MCF 10A (cell line): Measurements from ENCODE around the gene ADGRD1. TPM values are rescaled to one million over a fixed set of nuclear protein-coding genes. Genes with fewer than 3 reads are reported as not detected.

Experiments used
- BruUV-seq: library from RNA; stranded (reverse); fragments of 400-500 nt; replicated peaks from 2 replicates; lab custom pipeline; 2021; lab: Mats Ljungman, UMichigan
- CTCF ChIA-PET: fragments of 300-600 bp; sonication (Branson Sonifier 250); formaldehyde crosslinking; extraction: SDS; loops from one replicate; lab custom pipeline; 2021; ENCODE audit warnings: antibody characterized with exemption, inconsistent platforms; lab: Yijun Ruan, JAX
- POLR2A ChIA-PET: fragments of 300-600, 350-650 bp; sonication (Branson Sonifier 250); formaldehyde crosslinking; extraction: SDS; loops from one replicate; lab custom pipeline; 2020; ENCODE audit warnings: antibody characterized with exemption, inconsistent platforms; lab: Yijun Ruan, JAX
- DNase-seq: peaks from one replicate; pipeline ENCODE4 v3.0.0-alpha.2; 2018; ENCODE audit not compliant: unreplicated experiment
- H3K27ac Mint-ChIP-seq: one replicate; pipeline ENCODE4 v1.8.0; 2022; ENCODE audit warnings: mild to moderate bottlenecking, low read depth, mixed read lengths; ENCODE audit not compliant: unreplicated experiment
- H3K27me3 Mint-ChIP-seq: one replicate; pipeline ENCODE4 v1.8.0; 2022; ENCODE audit warnings: mixed read lengths; ENCODE audit not compliant: insufficient read depth, unreplicated experiment
- H3K36me3 Mint-ChIP-seq: one replicate; pipeline ENCODE4 v1.8.0; 2022; ENCODE audit warnings: mild to moderate bottlenecking, moderate library complexity, mixed read lengths; ENCODE audit not compliant: insufficient read depth, unreplicated experiment
- H3K4me1 Mint-ChIP-seq: one replicate; pipeline ENCODE4 v1.8.0; 2022; ENCODE audit warnings: mixed read lengths; ENCODE audit not compliant: insufficient read depth, unreplicated experiment
- H3K4me3 Mint-ChIP-seq: one replicate; pipeline ENCODE4 v1.8.0; 2022; ENCODE audit warnings: mild to moderate bottlenecking, moderate library complexity, mixed read lengths; ENCODE audit not compliant: unreplicated experiment
- H3K9me3 Mint-ChIP-seq: one replicate; pipeline ENCODE4 v1.8.0; 2022; ENCODE audit warnings: mixed read lengths; ENCODE audit not compliant: unreplicated experiment
- intact Hi-C: fragments of 100-400 bp; cut with micrococcal nuclease; formaldehyde crosslinking; loops from 2 replicates; pipeline ENCODE4 v1.14.1; 2022
- total RNA-seq: library from RNA; stranded (reverse); gene quantifications from 2 replicates; pipeline ENCODE4 v1.2.3, GENCODE V29; 2022
- TF ChIP-seq, protein P1 (sequence below): fragments of 200-600 bp; IDR thresholded peaks from one replicate; pipeline ENCODE4 v1.8.0; 2022; ENCODE audit warnings: antibody characterized with exemption, mild to moderate bottlenecking; ENCODE audit not compliant: unreplicated experiment

Gene ADGRD1
- total RNA-seq, 1 experiment from 2014 or later: 0.68 TPM

DNA sequence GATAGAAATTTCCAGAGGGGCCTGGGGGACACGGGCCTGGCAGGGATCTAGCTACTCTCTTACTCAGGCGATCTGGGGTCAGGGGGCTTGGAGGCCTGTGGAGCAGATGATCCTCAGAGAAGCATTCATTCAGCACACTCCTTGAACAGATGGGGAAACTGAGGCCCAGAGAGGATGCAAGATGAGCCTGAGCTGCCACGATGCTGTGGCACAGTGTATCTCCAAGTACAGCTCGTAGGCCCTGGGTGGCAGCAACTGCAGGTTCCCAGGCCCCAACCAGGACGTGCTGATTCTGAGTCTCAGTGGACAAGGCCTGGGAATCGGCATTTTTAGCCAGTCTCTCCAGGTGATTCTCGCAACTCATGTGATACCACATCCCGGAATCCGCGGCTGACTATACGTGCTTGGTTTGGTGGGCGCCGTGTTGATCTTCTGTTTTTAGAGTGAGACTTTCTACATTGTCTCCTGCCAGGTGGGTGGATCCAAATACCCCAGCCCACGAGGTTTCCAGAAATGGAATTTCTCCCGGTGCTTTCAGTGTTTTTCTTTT is 22.5 kb downstream of the ADGRD1 start:
- TF ChIP-seq, protein P1, sequence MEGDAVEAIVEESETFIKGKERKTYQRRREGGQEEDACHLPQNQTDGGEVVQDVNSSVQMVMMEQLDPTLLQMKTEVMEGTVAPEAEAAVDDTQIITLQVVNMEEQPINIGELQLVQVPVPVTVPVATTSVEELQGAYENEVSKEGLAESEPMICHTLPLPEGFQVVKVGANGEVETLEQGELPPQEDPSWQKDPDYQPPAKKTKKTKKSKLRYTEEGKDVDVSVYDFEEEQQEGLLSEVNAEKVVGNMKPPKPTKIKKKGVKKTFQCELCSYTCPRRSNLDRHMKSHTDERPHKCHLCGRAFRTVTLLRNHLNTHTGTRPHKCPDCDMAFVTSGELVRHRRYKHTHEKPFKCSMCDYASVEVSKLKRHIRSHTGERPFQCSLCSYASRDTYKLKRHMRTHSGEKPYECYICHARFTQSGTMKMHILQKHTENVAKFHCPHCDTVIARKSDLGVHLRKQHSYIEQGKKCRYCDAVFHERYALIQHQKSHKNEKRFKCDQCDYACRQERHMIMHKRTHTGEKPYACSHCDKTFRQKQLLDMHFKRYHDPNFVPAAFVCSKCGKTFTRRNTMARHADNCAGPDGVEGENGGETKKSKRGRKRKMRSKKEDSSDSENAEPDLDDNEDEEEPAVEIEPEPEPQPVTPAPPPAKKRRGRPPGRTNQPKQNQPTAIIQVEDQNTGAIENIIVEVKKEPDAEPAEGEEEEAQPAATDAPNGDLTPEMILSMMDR: no peak
- ChIA-PET POLR2A (interaction anchor here (0.7 kb wide), 1 partner anchor 7 kb away, joined by 4 read pairs; no protein-coding TSS in a partner anchor), CTCF (no interaction called here)
- H3K9me3 Mint-ChIP-seq: no peaks in the 10 kb centered on the region
- peaks cover 20% of the 10 kb centered on the region for H3K27me3 Mint-ChIP-seq
- H3K36me3 Mint-ChIP-seq: no peaks in the 10 kb centered on the region
- H3K4me3 Mint-ChIP-seq: no peak overlapping the region
- no TSS peak for BruUV-seq
- intact Hi-C loops: no loop called here
- no peak for DNase-seq
- H3K4me1 Mint-ChIP-seq: peaks cover 7% of the 10 kb centered on the region
- no peak overlapping the region for H3K27ac Mint-ChIP-seq

DNA sequence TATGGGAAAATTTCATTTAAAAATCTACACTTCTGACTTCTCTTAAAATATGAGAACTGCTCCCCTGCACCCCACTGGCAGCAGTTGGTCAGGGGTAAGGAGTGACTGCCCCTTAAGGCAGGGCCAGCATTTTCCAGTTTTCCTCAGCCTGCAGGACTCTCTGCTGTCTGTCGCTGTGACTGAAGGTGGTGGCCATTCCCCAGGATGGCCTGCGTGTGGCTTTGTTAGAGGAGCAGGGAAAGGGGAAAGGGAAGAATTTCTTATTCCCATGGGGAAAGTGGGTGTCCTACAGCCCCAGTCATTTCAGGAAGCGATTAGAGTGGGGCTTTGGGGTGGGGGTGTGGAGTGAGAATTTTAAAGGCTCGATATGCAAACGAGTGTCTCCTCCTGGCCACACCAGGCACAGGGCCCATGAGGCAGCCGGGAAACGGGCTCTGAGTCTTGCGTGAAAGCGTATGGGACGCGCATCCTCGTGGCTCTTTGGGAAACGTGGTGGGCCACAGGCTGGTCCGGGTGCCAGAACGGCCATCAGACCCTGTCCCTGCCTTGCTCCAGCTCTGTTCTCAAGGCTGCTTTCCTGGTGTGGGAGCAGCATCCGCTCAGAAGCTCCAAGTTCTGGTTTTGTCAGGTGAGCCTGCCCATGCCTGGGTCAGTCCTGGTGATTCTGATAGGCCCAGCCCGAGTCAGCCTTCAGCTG is 23.5 kb downstream of the ADGRD1 start:
- Mint-ChIP-seq H3K4me3 (no peak overlapping the region), H3K4me1 (no peaks in the 10 kb centered on the region), H3K36me3 (no peaks in the 10 kb centered on the region), H3K9me3 (no peaks in the 10 kb centered on the region), H3K27ac (no peak overlapping the region), H3K27me3 (peaks cover 29% of the 10 kb centered on the region)
- ChIA-PET POLR2A (no interaction called here), CTCF (no interaction called here)
- intact Hi-C loops: no loop called here
- TF ChIP-seq, protein P1: no peak
- no peak for DNase-seq
- BruUV-seq: no TSS peak

DNA sequence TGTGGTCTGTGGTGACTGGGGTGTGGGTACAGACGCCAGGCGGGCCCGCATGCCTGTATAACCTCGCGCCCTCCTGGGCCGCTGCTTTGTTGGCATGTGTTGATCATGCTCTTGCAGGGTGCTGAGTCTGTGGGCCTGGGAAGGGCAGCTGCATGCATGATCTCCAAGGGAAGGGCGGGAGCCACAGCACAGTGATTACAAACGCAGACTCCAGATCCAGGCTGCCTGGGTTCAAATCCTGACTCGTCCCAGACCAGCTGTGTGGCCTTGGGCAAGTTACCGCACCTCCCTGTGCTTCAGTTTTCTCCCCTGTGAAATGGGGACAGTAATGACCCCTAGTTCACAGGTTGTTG is 24.0 kb downstream of the ADGRD1 start:
- intact Hi-C loops: no loop called here
- TF ChIP-seq, protein P1: no peak
- H3K4me3 Mint-ChIP-seq: no peak overlapping the region
- ChIA-PET CTCF (no interaction called here), POLR2A (no interaction called here)
- H3K36me3 Mint-ChIP-seq: no peaks in the 10 kb centered on the region
- no TSS peak for BruUV-seq
- no peak overlapping the region for H3K27ac Mint-ChIP-seq
- no peaks in the 10 kb centered on the region for H3K9me3 Mint-ChIP-seq
- H3K4me1 Mint-ChIP-seq: no peaks in the 10 kb centered on the region
- no peak for DNase-seq
- peaks cover 34% of the 10 kb centered on the region for H3K27me3 Mint-ChIP-seq

DNA sequence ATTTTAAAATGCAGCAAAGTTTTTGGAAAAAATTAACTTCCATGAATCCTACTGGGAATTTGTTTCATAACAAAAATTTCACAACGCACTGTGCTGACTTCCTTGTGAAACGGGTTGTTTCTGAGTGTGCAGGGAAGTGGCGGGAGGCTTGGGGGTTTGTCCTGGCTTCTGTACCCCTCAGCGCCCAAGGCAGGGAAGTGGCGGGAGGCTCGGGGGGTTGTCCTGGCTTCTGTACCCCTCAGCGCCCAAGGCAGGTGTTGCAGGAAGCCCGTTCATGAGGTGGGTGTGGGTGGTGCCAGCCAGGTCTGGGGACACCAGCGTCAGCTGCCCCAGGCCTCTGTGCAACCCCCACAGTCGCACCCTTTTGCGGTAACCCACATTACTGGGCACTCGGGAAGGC is 25.1 kb downstream of the ADGRD1 start:
- TF ChIP-seq, protein P1: no peak
- ChIA-PET CTCF (no interaction called here), POLR2A (no interaction called here)
- no peak for DNase-seq
- Mint-ChIP-seq H3K4me3 (no peak overlapping the region), H3K27me3 (peaks cover 45% of the 10 kb centered on the region), H3K4me1 (no peaks in the 10 kb centered on the region), H3K36me3 (no peaks in the 10 kb centered on the region), H3K27ac (no peak overlapping the region), H3K9me3 (no peaks in the 10 kb centered on the region)
- intact Hi-C loops: no loop called here
- BruUV-seq: no TSS peak
